Neural cell (in vitro differentiated cells): ENCODE measurements around the gene FOXL3.

ENCODE experiments used
- CTCF ChIP-seq: fragments of 450-650 bp; IDR thresholded peaks from 2 replicates; pipeline ENCODE4 v1.5.1; 2014; ENCODE audit warnings: antibody characterized with exemption, mild to moderate bottlenecking, moderate library complexity; ENCODE audit not compliant: poor library complexity, severe bottlenecking
- EP300 ChIP-seq: fragments of 450-650 bp; conservative IDR thresholded peaks from 2 replicates; pipeline ENCODE4 v1.6.1; 2014; ENCODE audit warnings: antibody characterized with exemption, mild to moderate bottlenecking, moderate library complexity; ENCODE audit not compliant: poor library complexity, severe bottlenecking
- EZH2 ChIP-seq: fragments of 200-600, 300-800 bp; shearing (Covaris generic), sonication (generic); IDR thresholded peaks from 2 replicates; pipeline ENCODE4 v1.6.1; 2014; ENCODE audit warnings: antibody characterized with exemption, low read length, borderline replicate concordance, mild to moderate bottlenecking; ENCODE audit not compliant: insufficient read depth, poor library complexity, severe bottlenecking
- MXI1 ChIP-seq: fragments of 450-650 bp; conservative IDR thresholded peaks from 2 replicates; pipeline ENCODE4 v1.6.1; 2014; ENCODE audit warnings: antibody characterized with exemption, mild to moderate bottlenecking; ENCODE audit not compliant: poor library complexity, severe bottlenecking
- POLR2AphosphoS5 ChIP-seq: IDR thresholded peaks from 2 replicates; pipeline ENCODE4 v1.6.1; 2012
- RAD21 ChIP-seq: fragments of 450-650 bp; conservative IDR thresholded peaks from 2 replicates; pipeline ENCODE4 v1.6.1; 2014; ENCODE audit warnings: antibody characterized with exemption, mild to moderate bottlenecking, moderate library complexity
- SMC3 ChIP-seq: fragments of 450-650 bp; conservative IDR thresholded peaks from 2 replicates; pipeline ENCODE4 v1.6.1; 2014; ENCODE audit warnings: antibody characterized with exemption, mild to moderate bottlenecking, moderate library complexity; ENCODE audit not compliant: poor library complexity
- TAF1 ChIP-seq: IDR thresholded peaks from 2 replicates; pipeline ENCODE4 v1.6.1; 2012; ENCODE audit warnings: low read depth
- TF ChIP-seq, protein P1 (sequence below): IDR thresholded peaks from 2 replicates; pipeline ENCODE4 v1.6.1; 2012; ENCODE audit warnings: borderline replicate concordance

DNA sequence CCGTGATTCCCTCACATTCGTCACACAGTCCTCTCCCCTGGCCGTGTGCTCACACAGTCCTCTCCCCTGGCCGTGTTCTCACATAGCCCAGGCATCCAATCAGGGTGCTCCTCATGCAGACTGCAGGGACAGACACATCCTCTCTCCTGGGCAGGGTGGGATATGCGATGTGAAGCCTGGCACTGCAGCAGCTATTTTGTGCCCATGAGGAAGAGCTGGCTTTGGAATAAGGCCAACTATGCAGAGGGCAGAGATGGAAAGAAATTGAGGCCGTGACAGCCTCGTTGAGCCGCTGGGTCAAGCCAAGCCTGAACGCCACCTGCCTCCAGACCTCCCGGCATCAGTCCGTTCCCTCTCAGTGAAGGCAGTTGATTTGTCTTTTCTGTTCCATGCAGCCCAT is 35.8 kb downstream of the FOXL3 start:
- TF ChIP-seq EP300 (no peak), SMC3 (no peak), TAF1 (no peak), CTCF (no peak), MXI1 (no peak), POLR2AphosphoS5 (no peak), EZH2 (no peak), RAD21 (no peak)
- TF ChIP-seq, protein P1, sequence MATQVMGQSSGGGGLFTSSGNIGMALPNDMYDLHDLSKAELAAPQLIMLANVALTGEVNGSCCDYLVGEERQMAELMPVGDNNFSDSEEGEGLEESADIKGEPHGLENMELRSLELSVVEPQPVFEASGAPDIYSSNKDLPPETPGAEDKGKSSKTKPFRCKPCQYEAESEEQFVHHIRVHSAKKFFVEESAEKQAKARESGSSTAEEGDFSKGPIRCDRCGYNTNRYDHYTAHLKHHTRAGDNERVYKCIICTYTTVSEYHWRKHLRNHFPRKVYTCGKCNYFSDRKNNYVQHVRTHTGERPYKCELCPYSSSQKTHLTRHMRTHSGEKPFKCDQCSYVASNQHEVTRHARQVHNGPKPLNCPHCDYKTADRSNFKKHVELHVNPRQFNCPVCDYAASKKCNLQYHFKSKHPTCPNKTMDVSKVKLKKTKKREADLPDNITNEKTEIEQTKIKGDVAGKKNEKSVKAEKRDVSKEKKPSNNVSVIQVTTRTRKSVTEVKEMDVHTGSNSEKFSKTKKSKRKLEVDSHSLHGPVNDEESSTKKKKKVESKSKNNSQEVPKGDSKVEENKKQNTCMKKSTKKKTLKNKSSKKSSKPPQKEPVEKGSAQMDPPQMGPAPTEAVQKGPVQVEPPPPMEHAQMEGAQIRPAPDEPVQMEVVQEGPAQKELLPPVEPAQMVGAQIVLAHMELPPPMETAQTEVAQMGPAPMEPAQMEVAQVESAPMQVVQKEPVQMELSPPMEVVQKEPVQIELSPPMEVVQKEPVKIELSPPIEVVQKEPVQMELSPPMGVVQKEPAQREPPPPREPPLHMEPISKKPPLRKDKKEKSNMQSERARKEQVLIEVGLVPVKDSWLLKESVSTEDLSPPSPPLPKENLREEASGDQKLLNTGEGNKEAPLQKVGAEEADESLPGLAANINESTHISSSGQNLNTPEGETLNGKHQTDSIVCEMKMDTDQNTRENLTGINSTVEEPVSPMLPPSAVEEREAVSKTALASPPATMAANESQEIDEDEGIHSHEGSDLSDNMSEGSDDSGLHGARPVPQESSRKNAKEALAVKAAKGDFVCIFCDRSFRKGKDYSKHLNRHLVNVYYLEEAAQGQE = no peak
